Spinal cord (tissue), 10 donors: ENCODE results near the gene XRN1. TPM values are rescaled to one million over a fixed set of nuclear protein-coding genes. Genes with fewer than 3 reads are reported as not detected.
"Not testable (repeated sequence)": the region's sequence is repeated elsewhere in the genome, so short reads cannot be mapped to it uniquely, and the experiment has no call there.

Source experiments
- DNase-seq, 6 donors: peaks; one replicate each; pipeline versions ENCODE4 v3.0.0 to v3.0.0-alpha.2; 2013 to 2015; ENCODE audit warnings: low spot score in 6 of 6, low read depth in 4 of 6
- H3K27ac ChIP-seq: one replicate; pipeline ENCODE4 v1.5.1; 2013; ENCODE audit warnings: low read depth, low read length, control low read depth
- H3K27me3 ChIP-seq: one replicate; pipeline ENCODE4 v1.6.1; 2013; ENCODE audit warnings: low read length; ENCODE audit not compliant: control insufficient read depth, insufficient read depth
- H3K36me3 ChIP-seq: one replicate; pipeline ENCODE4 v1.6.1; 2013; ENCODE audit warnings: low read length; ENCODE audit not compliant: control insufficient read depth, insufficient read depth
- H3K4me1 ChIP-seq: one replicate; pipeline ENCODE4 v1.6.1; 2013; ENCODE audit warnings: low read length; ENCODE audit not compliant: control insufficient read depth, insufficient read depth
- H3K4me3 ChIP-seq: one replicate; pipeline ENCODE4 v1.5.1; 2013; ENCODE audit warnings: low read depth, low read length, control low read depth
- H3K9me3 ChIP-seq: one replicate; pipeline ENCODE4 v1.6.1; 2013; ENCODE audit warnings: low read length; ENCODE audit not compliant: control insufficient read depth, insufficient read depth
- WGBS: methylation state at CpG from one replicate; pipeline ENCODE4 v1.1.5; 2013; ENCODE audit warnings: missing lambda C conversion rate; ENCODE audit not compliant: insufficient coverage; 5-methylcytosine and 5-hydroxymethylcytosine counted together
- polyA plus RNA-seq, 2 donors: library from polyadenylated mRNA; unstranded; fragments of 120-200 nt; gene quantifications; one replicate each; pipeline ENCODE4 v1.2.1, GENCODE V29; 2013; ENCODE audit not compliant: insufficient read length in 2 of 2
- total RNA-seq, 2 donors: library from RNA; depleted of rRNA in 1 of 2; stranded (reverse); fragments of 120-200 nt in 1 of 2; fragments of >200 nt in 1 of 2; gene quantifications; one replicate each; pipeline versions ENCODE4 v1.2.3 to v1.2.4, GENCODE V29; 2013 to 2014
- donor health status: healthy.

XRN1 gene
- total and polyA plus RNA-seq, 4 donors: 11.6 to 75.5 (median 24.1) TPM

DNA sequence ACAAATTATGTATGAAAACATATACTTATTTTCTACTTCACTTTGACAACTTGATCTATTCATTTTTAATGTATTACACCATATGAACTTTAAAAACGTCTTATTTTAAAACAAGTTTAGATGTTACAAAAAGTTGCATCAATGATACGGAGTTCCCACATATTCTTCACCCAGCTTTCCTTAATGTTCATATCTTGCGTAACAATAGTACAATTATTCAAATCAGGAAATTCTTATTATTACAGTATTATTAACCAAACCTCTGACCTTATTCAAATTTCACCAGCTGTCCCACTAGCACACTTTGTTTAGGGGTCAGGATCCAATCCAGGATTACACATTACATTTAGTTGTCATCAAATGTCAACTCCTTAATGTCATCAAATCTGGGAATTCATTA, 12.9 kb upstream of the XRN1 start:
- DNase-seq: no peak
- Histone ChIP-seq H3K4me3 (no peak overlapping the region), H3K27ac (no peak overlapping the region), H3K4me1 (no peaks in the 10 kb centered on the region), H3K27me3 (no peaks in the 10 kb centered on the region), H3K9me3 (no peaks in the 10 kb centered on the region), H3K36me3 (no peaks in the 10 kb centered on the region)
- no CpG with 5 or more reads among the region's 3 CpGs for WGBS

DNA sequence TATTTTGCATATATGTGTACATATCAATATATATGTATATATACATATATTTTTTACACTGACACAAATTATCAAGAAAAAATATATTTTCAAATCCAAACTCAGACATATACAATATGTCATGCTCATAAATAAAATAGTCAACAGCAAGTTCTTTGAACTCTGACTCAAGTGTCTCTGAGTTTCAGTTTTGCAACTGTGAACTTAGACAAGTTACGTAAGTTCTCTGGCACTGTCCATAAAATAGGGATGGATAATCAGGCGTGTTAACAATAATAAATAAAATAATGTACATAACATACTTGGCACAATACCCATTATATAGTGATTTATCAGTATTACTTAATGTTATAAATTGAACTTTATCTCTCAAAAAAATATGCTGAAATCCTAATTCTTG, 12.1 kb upstream of the XRN1 start:
- H3K36me3 ChIP-seq: no peaks in the 10 kb centered on the region
- no peaks in the 10 kb centered on the region for H3K27me3 ChIP-seq
- no peaks in the 10 kb centered on the region for H3K4me1 ChIP-seq
- no peak overlapping the region for H3K27ac ChIP-seq
- no CpG with 5 or more reads among the region's 2 CpGs for WGBS
- no peak for DNase-seq
- no peaks in the 10 kb centered on the region for H3K9me3 ChIP-seq
- H3K4me3 ChIP-seq: no peak overlapping the region

DNA sequence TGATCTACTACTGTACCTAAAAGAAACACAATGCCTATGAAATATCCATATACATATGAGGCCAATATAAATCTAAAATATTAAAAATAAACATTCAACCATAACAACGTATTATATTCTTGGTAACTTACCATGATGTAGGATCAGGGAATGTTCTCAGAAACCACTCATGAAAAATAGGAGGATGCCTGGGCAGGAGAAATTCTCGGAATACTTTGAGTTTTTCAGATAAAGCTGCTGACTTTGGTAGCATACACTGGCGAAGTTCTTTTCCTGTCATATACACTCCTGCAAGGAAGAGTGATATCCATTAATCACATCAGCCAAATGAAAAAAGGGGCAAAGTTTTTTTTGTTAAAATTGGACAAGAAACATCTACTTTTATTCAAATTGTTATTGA, 11.3 kb upstream of the XRN1 start:
- Histone ChIP-seq H3K4me1 (no peaks in the 10 kb centered on the region), H3K9me3 (no peaks in the 10 kb centered on the region), H3K27me3 (no peaks in the 10 kb centered on the region), H3K36me3 (no peaks in the 10 kb centered on the region), H3K4me3 (no peak overlapping the region), H3K27ac (no peak overlapping the region)
- no peak for DNase-seq
- WGBS: no CpG with 5 or more reads among the region's 3 CpGs

DNA sequence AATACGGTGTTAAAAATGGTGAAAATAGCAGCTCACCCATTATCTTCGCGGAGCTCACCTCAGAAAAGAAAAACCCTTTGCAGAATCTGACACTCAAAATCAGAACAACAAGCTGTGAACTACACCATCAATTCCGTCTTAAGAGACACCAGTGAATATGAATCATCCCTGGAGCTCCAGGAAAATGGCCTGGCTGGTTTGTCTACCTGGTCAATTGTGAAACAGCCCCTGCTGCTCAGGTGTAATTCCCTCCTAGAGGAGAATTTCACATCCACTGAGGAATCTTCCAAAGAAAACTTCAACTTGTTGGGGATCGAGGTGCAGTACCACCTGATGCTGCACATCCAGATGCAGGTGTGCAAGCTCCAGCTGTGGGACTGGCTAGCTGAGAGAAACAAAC, 3.0 kb upstream of the XRN1 start:
- H3K9me3 ChIP-seq: no peaks in the 10 kb centered on the region
- no peak overlapping the region for H3K27ac ChIP-seq
- DNase-seq: no peak
- no peak overlapping the region for H3K4me3 ChIP-seq
- peaks cover 6% of the 10 kb centered on the region for H3K36me3 ChIP-seq
- H3K27me3 ChIP-seq: no peaks in the 10 kb centered on the region
- no peaks in the 10 kb centered on the region for H3K4me1 ChIP-seq
- whole genome bisulfite sequencing: 96% methylated on average over 5 of the region's 5 CpGs

DNA sequence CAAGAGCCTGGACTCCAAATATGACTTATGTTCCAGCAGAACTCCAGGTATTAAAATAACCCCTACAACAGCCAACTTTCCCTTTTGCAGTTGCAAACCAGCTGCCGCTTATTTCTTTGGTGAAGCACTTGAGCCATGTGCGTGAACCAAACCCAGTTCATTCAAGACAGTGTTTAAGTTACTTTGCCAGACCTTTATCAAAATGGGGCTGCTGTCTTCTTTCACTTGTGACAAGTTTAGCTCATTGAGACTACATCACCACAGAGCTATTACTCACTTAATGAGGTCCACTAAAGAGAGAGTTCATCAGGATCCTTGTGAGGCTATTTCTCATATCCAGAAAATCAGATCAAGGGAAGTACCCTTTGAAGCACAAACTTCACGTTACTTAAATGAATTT, 2.4 kb upstream of the XRN1 start:
- Histone ChIP-seq H3K36me3 (peaks cover 6% of the 10 kb centered on the region), H3K4me1 (no peaks in the 10 kb centered on the region), H3K9me3 (no peaks in the 10 kb centered on the region), H3K4me3 (no peak overlapping the region), H3K27me3 (no peaks in the 10 kb centered on the region), H3K27ac (no peak overlapping the region)
- WGBS: 92% methylated on average over 2 of the region's 3 CpGs
- DNase-seq: no peak

DNA sequence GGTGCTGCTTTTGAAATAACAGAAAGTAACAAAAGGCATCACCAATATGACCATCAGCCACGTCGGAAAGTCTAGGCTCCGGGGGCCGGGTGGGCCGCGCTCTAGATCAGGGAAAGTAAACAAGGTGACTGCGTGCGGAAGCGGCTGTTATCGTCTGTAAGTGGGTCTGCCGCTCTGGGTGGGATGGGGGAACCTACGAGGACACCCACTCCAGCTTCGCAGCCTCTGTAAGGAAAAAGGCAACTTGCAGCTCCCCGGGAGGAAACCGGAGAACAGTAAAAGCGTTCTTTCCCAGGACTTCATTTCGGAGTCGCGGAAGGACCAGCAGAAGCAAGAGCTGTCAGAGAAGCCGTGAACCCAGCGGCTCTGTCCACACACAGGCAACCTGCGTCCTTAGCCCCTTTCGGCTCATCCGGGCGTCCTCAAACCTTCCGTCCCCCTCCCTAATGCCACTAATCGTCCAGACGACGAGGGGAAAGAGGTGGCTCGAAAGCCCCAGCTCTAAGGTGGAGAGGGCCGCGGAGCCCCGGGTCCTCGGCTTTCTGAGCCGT, 461 bp downstream of the XRN1 start:
- Histone ChIP-seq H3K27me3 (no peaks in the 10 kb centered on the region), H3K4me3 (peak overlapping the region; percentile 98), H3K9me3 (no peaks in the 10 kb centered on the region), H3K4me1 (no peaks in the 10 kb centered on the region), H3K27ac (peak overlapping the region; percentile 99), H3K36me3 (peaks cover 5% of the 10 kb centered on the region)
- under 1% methylated on average over 35 of the region's 35 CpGs for whole genome bisulfite sequencing
- peak in 2 of 6 donors; percentile 57 to 77 for DNase-seq

DNA sequence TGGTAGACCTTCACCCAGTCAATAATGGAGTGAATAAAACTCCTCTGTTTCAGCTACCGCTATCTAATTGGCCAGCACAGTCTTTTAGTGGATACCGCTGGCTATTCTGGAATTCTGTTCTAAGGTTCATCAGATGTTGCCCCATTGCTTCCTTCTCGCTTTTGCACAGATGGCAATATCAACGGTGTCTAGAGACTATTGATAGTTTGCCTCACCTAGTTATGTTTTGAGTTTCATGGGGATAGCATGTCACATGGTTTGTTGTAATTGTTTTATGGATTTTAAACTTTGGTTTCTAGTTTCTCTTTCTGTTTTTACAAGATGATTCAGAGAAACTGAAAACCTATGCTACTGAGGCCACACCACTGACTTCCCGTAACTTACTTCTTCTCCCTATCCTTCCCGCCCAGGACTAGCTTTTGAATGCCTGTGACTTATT, 2.0 kb downstream of the XRN1 start:
- Histone ChIP-seq H3K9me3 (no peaks in the 10 kb centered on the region), H3K27ac (no peak overlapping the region), H3K4me3 (no peak overlapping the region), H3K36me3 (peaks cover 3% of the 10 kb centered on the region), H3K27me3 (no peaks in the 10 kb centered on the region), H3K4me1 (no peaks in the 10 kb centered on the region)
- no peak for DNase-seq
- WGBS: 60% methylated on average over 1 of the region's 6 CpGs

DNA sequence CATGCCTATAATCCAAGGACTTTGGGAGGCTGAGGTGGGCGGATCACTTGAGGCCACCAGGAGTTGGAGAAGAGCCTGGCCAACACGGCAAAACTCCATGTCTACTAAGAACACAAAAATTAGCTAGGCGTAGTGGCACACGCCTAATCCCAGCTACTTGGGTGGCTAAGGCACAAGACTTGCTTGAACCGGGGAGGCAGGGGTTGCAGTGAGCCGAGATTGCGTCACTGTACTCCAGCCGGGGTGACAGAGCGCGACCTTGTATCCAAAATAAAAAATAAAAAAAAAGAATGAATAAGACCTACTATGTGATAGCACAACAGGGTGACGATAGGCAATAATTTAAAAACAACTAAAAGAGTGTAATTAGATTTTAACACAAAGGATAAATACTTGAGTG, 3.5 kb downstream of the XRN1 start:
- no peak overlapping the region for H3K27ac ChIP-seq
- H3K27me3 ChIP-seq: no peaks in the 10 kb centered on the region
- no peaks in the 10 kb centered on the region for H3K4me1 ChIP-seq
- H3K4me3 ChIP-seq: no peak overlapping the region
- H3K9me3 ChIP-seq: no peaks in the 10 kb centered on the region
- DNase-seq: no peak
- WGBS: 100% methylated on average over 5 of the region's 11 CpGs
- no peaks in the 10 kb centered on the region for H3K36me3 ChIP-seq

DNA sequence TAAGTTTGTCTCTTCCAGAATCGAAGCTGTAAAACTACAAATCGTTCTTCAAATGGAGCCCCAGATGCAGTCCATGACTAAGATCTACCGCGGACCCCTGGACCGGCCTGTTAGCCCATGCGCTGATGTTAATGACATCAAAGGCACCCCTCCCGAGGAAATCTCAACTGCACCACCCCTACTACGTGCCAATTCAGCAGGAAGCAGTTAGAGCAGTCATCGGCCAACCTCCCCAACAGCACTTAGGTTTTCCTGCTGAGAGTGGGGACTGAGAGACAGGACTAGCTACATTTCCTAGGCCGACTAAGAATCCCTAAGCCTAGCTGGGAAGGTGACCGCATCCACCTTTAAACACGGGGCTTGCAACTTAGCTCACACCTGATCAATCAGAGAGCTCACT, 4.8 kb downstream of the XRN1 start:
- H3K9me3 ChIP-seq, H3K27me3 ChIP-seq, H3K36me3 ChIP-seq, H3K4me3 ChIP-seq, H3K4me1 ChIP-seq, H3K27ac ChIP-seq, DNase-seq: not testable (repeated sequence)
- 100% methylated on average over 6 of the region's 12 CpGs for WGBS

DNA sequence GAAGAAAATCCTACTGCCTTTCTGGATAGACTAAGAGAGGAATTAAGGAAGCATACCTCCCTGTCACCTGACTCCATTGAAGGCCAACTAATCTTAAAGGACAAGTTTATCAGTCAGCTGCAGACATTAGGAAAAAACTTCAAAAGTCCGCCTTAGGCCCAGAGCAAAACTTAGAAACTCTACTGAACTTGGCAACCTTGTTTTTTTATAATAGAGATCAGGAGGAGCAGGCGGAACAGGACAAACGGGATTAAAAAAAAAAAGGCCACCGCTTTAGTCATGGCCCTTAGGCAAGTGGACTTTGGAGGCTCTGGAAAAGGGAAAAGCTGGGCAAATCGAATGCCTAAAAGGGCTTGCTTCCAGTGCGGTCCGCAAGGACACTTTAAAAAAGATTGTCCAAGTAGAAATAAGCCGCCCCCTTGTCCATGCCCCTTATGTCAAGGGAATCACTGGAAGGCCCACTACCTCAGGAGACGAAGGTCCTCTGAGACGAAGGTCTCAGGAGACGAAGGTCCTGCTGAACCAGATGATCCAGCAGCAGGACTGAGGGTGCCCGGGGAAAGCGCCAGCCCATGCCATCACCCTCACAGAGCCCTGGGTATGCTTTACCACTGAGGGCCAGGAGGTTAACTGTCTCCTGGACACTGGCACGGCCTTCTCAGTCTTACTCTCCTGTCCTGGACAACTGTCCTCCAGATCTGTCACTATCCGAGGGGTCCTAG, 8.2 kb downstream of the XRN1 start:
- H3K4me1 ChIP-seq, H3K4me3 ChIP-seq, H3K36me3 ChIP-seq, DNase-seq, H3K27me3 ChIP-seq, H3K9me3 ChIP-seq, H3K27ac ChIP-seq: not testable (repeated sequence)
- 93% methylated on average over 11 of the region's 15 CpGs for WGBS
